NCI-H2171 (cell line): ENCODE results near the gene PGAM2.

Source experiments
- DNase-seq: peaks from one replicate; lab custom pipeline; 2025; lab: John Stamatoyannopoulos, UW

The PGAM2 gene

DNA sequence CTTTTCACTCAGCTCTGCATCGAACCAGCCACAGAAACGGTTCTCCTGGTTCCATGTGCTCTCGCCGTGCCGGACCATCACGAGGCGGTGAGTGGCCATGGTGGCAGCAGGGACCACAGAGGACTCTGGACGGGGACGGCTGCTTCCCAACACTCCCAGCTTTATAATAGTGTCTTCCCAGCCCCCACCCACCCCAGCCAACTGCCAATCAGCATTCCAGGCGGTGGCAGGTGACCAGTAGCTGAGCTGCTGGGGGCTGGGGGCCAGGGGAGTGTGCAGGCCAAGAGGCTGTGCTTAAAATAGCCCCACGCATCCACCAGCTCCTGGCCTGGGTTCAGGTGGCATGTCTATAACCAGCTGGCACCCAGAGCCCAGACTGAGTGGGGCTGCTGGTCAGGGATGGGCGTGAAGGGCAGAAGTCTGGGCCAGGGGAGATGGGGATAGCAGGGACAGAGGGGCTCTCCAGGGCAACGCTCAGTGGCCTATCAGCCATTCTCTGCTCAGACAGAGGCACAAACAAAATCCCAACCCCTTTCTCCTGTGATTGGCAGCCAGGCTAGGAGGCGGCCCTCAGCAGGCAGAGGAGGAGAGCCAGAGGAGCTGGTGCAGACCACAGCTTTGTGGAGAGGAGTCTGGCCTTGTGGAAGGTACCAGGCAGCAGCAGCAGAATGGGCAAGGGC, at the start of gene PGAM2:
TSS of gene PGAM2 (minus strand) at position 137 of the 680 bp plus-strand sequence. CDS start at position 99, 38 bp downstream.
- no peak for DNase-seq

- no peak for DNase-seq
These were observed 49.4 kb upstream of the PGAM2 start for GRCh38 chr7:44114586-44115310.

GRCh38 chr7:44113764-44114354, 48.5 kb upstream of the PGAM2 start:
- no peak for DNase-seq

- DNase-seq = no peak
These were observed 47.8 kb upstream of the PGAM2 start for GRCh38 chr7:44112997-44113763.

- no peak for DNase-seq
These were observed 47.0 kb upstream of the PGAM2 start for GRCh38 chr7:44112231-44112996.

DNA sequence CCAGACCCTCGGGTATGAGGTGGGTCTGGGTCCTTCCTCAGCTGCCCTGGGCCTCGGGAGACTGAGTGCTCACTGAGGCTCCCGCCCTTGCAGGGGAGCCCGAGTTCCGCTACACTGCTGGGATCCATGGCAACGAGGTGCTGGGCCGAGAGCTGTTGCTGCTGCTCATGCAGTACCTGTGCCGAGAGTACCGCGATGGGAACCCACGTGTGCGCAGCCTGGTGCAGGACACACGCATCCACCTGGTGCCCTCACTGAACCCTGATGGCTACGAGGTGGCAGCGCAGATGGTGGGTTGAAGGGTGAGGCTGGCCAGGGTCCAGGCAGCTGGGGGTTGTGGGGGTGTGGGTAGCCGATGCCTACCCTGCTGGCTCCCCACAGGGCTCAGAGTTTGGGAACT, 46.4 kb upstream of the PGAM2 start:
- DNase-seq = no peak

- DNase-seq = no peak
These were observed 45.6 kb upstream of the PGAM2 start for GRCh38 chr7:44110719-44111635.

DNA sequence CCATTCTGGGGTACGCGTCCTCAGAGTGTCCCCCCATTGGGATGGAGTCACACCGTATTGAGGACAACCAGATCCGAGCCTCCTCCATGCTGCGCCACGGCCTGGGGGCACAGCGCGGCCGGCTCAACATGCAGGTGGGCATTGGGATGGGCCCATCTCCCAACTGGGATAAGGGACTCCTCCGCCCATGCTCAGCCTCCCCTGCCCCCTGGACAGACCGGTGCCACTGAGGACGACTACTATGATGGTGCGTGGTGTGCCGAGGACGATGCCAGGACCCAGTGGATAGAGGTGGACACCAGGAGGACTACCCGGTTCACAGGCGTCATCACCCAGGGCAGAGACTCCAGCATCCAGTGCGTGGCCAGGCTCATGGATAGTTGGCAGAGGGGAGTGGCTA, 44.6 kb upstream of the PGAM2 start:
- DNase-seq = no peak

DNA sequence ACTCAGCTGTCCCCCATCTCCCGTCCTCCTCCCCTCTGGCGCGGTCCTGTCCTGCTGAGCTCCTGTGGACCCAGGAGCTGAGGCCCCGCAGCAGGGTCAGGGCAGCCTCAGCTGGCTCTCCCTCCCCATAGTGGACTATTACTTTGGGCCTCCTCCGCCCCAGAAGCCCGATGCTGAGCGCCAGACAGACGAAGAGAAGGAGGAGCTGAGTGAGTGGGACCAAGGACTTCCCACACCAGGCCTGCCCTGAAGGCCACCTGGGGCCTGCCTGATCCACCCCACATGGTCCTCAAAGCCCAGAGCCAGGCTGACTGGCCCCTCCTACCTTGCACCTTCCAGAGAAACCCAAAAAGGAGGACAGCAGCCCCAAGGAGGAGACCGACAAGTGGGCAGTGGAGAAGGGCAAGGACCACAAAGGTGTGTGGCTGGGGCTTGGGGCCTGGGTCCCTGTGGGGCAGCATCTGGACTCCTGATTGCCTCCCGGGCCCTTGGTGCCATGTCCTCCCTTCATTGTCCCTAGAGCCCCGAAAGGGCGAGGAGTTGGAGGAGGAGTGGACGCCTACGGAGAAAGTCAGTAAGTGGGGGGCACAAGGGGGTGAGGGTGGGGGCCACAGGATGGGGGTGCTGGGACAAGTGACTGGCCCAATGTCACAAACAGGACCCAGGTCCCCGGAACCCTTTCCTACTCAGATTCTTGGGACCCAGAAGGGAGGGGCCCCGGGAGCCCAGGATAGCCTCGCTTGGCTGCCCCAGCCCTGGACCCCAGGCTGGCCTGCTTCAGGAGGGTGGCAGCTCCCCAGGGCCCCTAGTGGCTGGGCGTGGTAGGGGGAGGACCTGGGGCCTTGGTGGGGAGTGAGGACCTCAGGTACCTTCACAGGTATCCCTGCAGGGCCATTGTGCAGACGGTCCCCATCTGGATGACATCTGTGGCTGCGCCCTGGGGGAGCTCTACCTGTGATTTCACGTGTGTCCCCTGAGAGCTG, 43.7 kb upstream of the PGAM2 start:
- DNase-seq = no peak

DNA sequence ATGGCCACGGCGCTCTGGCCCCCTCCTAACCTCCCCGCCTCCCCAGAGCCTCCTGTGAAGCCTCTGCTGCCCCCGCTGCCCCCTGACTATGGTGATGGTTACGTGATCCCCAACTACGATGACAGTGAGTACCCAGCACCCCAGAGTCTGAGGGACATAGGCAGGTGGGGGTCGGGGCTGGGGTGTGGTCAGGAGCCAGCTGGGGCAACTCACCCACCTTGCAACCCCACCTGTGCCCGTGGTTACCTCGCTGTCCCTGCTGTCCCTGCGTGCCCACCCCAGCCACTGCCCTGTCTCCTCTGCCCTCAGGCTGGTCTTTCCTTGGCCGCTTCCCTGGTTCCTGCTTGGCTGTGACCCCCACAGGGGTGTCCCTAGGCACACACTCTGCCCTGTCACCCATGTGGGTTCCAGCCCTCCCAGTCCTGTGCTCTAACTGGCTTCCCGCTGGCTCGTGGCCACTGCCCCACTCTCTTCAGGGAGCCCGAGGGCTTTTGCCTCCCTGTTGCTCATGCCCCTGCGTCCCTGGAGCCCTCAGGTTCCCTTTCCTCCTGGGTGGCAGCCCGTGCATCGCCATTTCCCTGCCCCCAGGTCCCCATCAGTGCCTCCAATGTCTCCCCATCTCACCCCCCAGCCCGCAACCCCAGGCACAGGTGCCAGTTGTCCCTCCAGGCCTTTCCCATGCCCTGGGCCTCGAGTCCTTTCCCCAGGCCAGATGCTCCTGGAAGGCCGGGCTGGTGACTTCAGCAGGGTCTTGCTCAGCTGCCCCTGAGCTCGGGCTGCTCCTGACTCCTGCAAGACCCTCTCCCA, 42.8 kb upstream of the PGAM2 start:
- DNase-seq = no peak

- DNase-seq = no peak
These were observed 42.0 kb upstream of the PGAM2 start for GRCh38 chr7:44107116-44107960.

DNA sequence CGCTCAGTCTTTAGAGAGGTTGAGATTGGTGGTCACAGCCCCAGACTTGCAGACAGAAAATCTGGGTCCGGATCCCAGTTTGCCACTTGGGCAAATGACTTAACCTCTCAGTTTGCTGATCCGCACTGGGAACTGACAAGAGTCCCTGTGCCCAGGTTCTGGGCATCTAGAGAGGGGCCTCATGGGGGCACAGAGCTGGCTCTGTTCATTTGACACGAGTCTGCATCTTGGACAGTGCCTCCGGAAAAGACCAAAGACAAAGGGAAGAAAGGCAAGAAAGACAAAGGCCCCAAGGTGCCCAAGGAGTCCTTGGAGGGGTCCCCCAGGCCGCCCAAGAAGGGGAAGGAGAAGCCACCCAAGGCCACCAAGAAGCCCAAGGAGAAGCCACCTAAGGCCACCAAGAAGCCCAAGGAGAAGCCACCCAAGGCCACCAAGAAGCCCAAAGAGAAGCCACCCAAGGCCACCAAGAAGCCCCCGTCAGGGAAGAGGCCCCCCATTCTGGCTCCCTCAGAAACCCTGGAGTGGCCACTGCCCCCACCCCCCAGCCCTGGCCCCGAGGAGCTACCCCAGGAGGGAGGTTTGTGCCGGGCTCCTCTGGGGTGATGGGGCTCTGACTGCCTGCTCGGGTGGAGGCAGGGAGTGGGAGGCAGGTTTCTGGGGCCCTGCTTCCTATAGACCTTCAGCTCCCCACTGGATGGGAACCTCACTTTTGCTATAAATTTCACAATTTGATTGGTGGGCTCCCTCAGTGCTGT, 41.1 kb upstream of the PGAM2 start:
- DNase-seq = no peak

- no peak for DNase-seq
These were observed 40.5 kb upstream of the PGAM2 start for GRCh38 chr7:44105832-44106231.

GRCh38 chr7:44104860-44105771, 39.7 kb upstream of the PGAM2 start:
- DNase-seq = no peak

DNA sequence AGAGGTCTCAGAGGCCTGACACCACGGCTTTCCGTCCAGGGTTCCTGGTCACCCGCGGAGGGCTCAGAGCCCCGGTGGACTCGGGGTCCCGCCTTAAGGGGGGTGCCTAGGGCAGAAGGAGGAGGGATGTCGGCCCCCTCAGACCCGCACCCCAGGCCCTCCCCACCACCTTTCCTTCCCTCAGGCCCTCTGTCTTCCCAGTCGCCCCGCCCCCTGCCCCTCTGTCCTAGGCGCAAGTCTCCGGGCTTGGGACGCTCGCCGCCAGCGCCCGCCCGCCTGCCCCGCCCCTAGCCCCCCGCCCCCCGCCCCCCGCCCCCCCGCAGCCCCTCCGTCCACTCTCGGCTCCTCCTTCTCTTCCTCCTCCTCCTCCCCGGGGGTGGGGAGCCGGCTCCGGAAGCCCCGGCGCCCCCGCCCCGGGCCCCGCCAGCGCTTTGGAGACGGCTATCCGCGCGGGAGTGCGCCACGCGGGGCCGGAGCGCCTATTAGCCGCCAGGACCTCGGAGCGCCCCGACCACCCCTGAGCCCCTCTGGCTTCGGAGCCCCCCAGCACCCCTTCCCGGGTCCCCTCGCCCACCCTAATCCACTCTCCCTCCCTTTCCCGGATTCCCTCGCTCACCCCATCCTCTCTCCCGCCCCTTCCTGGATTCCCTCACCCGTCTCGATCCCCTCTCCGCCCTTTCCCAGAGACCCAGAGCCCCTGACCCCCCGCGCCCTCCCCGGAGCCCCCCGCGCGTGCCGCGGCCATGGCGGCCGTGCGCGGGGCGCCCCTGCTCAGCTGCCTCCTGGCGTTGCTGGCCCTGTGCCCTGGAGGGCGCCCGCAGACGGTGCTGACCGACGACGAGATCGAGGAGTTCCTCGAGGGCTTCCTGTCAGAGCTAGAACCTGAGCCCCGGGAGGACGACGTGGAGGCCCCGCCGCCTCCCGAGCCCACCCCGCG, 38.8 kb upstream of the PGAM2 start, which contains the start of gene AEBP1:
TSS of gene AEBP1 (plus strand) at position 423 of the 937 bp plus-strand sequence. CDS start at position 744, 321 bp downstream.
- DNase-seq = no peak
